RWPE2 (cell line): Measurements from ENCODE around the gene GRP.

Experiments used
- ATAC-seq: fragments of 200-7000 bp; cut with Tn5 transposase; 3 replicates; pipeline ENCODE4 v1.9.1; 2021; ENCODE audit warnings: low read depth
- DNase-seq: peaks from one replicate; pipeline ENCODE4 v3.0.0-alpha.2; 2020; ENCODE audit warnings: low spot score
- H3K27ac ChIP-seq: fragments of 450-650 bp; 2 replicates; pipeline ENCODE4 v1.5.1; 2017; ENCODE audit warnings: mild to moderate bottlenecking; ENCODE audit not compliant: poor library complexity, severe bottlenecking
- H3K27me3 ChIP-seq: fragments of 250-450 bp; sonication (Bioruptor Pico); 2 replicates; pipeline ENCODE4 v1.5.1; 2021; ENCODE audit warnings: mild to moderate bottlenecking, moderate library complexity; ENCODE audit not compliant: insufficient read depth, poor library complexity, severe bottlenecking
- H3K36me3 ChIP-seq: fragments of 250-450 bp; sonication (Bioruptor Pico); 2 replicates; pipeline ENCODE4 v1.5.1; 2020; ENCODE audit warnings: low read depth, mild to moderate bottlenecking, moderate library complexity
- H3K4me1 ChIP-seq: fragments of 250-450 bp; sonication (Bioruptor Pico); 2 replicates; pipeline ENCODE4 v1.5.1; 2021; ENCODE audit warnings: mild to moderate bottlenecking, moderate library complexity; ENCODE audit not compliant: insufficient read depth, poor library complexity, severe bottlenecking
- H3K4me3 ChIP-seq: fragments of 250-450 bp; sonication (Bioruptor Pico); 2 replicates; pipeline ENCODE4 v1.5.1; 2021; ENCODE audit warnings: mild to moderate bottlenecking, moderate library complexity; ENCODE audit not compliant: severe bottlenecking
- H3K9me3 ChIP-seq: fragments of 250-450 bp; sonication (Bioruptor Pico); 2 replicates; pipeline ENCODE4 v1.5.1; 2021; ENCODE audit warnings: mild to moderate bottlenecking, moderate library complexity; ENCODE audit not compliant: severe bottlenecking
- CTCF ChIP-seq: fragments of 450-650 bp; IDR thresholded peaks from one replicate; pipeline ENCODE4 v1.5.1; 2017; ENCODE audit warnings: mild to moderate bottlenecking, moderate library complexity; ENCODE audit not compliant: poor library complexity, severe bottlenecking

The GRP gene

GRCh38 chr18:59266459-59266858, 46.5 kb downstream of the GRP start:
- H3K27me3 ChIP-seq = peaks cover 89% of the 10 kb centered on the region

GRCh38 chr18:59266886-59267502, 47.0 kb downstream of the GRP start:
- Histone ChIP-seq H3K4me3 (no peak overlapping the region), H3K27ac (no peak overlapping the region), H3K4me1 (no peaks in the 10 kb centered on the region), H3K27me3 (peaks cover 94% of the 10 kb centered on the region), H3K9me3 (no peaks in the 10 kb centered on the region), H3K36me3 (no peaks in the 10 kb centered on the region)
- DNase-seq (no peak), ATAC-seq (no peak)
- TF ChIP-seq CTCF = no peak

More at GRCh38 chr18:59266459-59266858, 46.5 kb downstream of the GRP start:
- H3K36me3 ChIP-seq = no peaks in the 10 kb centered on the region
- no peak for TF ChIP-seq CTCF
- ATAC-seq = no peak
- H3K9me3 ChIP-seq = no peaks in the 10 kb centered on the region
- H3K4me1 ChIP-seq = no peaks in the 10 kb centered on the region
- no peak overlapping the region for H3K4me3 ChIP-seq
- DNase-seq = no peak
- H3K27ac ChIP-seq = no peak overlapping the region

- no peak overlapping the region for H3K27ac ChIP-seq
- no peak for TF ChIP-seq CTCF
- no peaks in the 10 kb centered on the region for H3K9me3 ChIP-seq
- no peaks in the 10 kb centered on the region for H3K36me3 ChIP-seq
- DNase-seq (no peak), ATAC-seq (peak; percentile 66)
- no peak overlapping the region for H3K4me3 ChIP-seq
- no peaks in the 10 kb centered on the region for H3K4me1 ChIP-seq
- peaks cover 99% of the 10 kb centered on the region for H3K27me3 ChIP-seq
Measured at GRCh38 chr18:59267503-59268126, 47.7 kb downstream of the GRP start.

- no peak overlapping the region for H3K4me3 ChIP-seq
- no peaks in the 10 kb centered on the region for H3K4me1 ChIP-seq
- no peak overlapping the region for H3K27ac ChIP-seq
- ATAC-seq = no peak
- no peak for DNase-seq
- no peaks in the 10 kb centered on the region for H3K36me3 ChIP-seq
- peaks cover 99% of the 10 kb centered on the region for H3K27me3 ChIP-seq
- TF ChIP-seq CTCF = no peak
- H3K9me3 ChIP-seq = no peaks in the 10 kb centered on the region
Measured at GRCh38 chr18:59268127-59268720, 48.3 kb downstream of the GRP start.
